Measurements from ENCODE around the gene GNAS-AS1. TPM values are rescaled to one million over a fixed set of nuclear protein-coding genes. Genes with fewer than 3 reads are reported as not detected.

The GNAS-AS1 gene
- total RNA-seq, 1 donor from 2014 or later = 1.2 TPM

- FAIRE-seq (no peak), DNase-seq (ENCODE audit: low spot score in 2 of 2) (no peak)
Observed at GRCh38 chr20:58888103-58888502, 37.4 kb upstream of the GNAS-AS1 start.

- FAIRE-seq (no peak), DNase-seq (ENCODE audit: low spot score in 2 of 2) (no peak)
Observed at GRCh38 chr20:58886546-58886945, 35.8 kb upstream of the GNAS-AS1 start.

GRCh38 chr20:58884966-58885365 is 34.3 kb upstream of the GNAS-AS1 start:
- DNase-seq (ENCODE audit: low spot score in 2 of 2) (no peak), FAIRE-seq (no peak)

- no peak for DNase-seq (ENCODE audit: low spot score in 2 of 2)
- no peak for FAIRE-seq
Observed at GRCh38 chr20:58883241-58883691, 32.6 kb upstream of the GNAS-AS1 start.

GRCh38 chr20:58882704-58883089 is 32.0 kb upstream of the GNAS-AS1 start:
- no peak for FAIRE-seq

GRCh38 chr20:58880994-58881752 is 30.5 kb upstream of the GNAS-AS1 start:
- FAIRE-seq = no peak

More at GRCh38 chr20:58882704-58883089, 32.0 kb upstream of the GNAS-AS1 start:
- DNase-seq (ENCODE audit: low spot score in 2 of 2) = no peak

GRCh38 chr20:58880441-58880840 is 29.7 kb upstream of the GNAS-AS1 start:
- DNase-seq (ENCODE audit: low spot score in 2 of 2) = no peak
- no peak for FAIRE-seq

More at GRCh38 chr20:58880994-58881752, 30.5 kb upstream of the GNAS-AS1 start:
- no peak for DNase-seq (ENCODE audit: low spot score in 2 of 2)

GRCh38 chr20:58878399-58878798 is 27.7 kb upstream of the GNAS-AS1 start:
- DNase-seq (ENCODE audit: low spot score in 2 of 2) = no peak
- no peak for FAIRE-seq

GRCh38 chr20:58877976-58878360 is 27.3 kb upstream of the GNAS-AS1 start:
- FAIRE-seq = no peak
- no peak for DNase-seq (ENCODE audit: low spot score in 2 of 2)

- no peak for DNase-seq (ENCODE audit: low spot score in 2 of 2)
- FAIRE-seq = no peak
Observed at GRCh38 chr20:58877050-58877975, 26.6 kb upstream of the GNAS-AS1 start.

GRCh38 chr20:58876437-58876836 is 25.7 kb upstream of the GNAS-AS1 start:
- no peak for DNase-seq (ENCODE audit: low spot score in 2 of 2)
- no peak for FAIRE-seq

GRCh38 chr20:58875541-58876134 is 24.9 kb upstream of the GNAS-AS1 start:
- FAIRE-seq (no peak), DNase-seq (ENCODE audit: low spot score in 2 of 2) (no peak)

- no peak for FAIRE-seq
- DNase-seq (ENCODE audit: low spot score in 2 of 2) = no peak
Observed at GRCh38 chr20:58875111-58875510, 24.4 kb upstream of the GNAS-AS1 start.

GRCh38 chr20:58874469-58874868 is 23.8 kb upstream of the GNAS-AS1 start:
- FAIRE-seq (no peak), DNase-seq (ENCODE audit: low spot score in 2 of 2) (no peak)

GRCh38 chr20:58871533-58872102 is 20.9 kb upstream of the GNAS-AS1 start:
- DNase-seq (ENCODE audit: low spot score in 2 of 2) (no peak), FAIRE-seq (no peak)

- FAIRE-seq (no peak), DNase-seq (ENCODE audit: low spot score in 2 of 2) (peak in 1 of 2 donors; percentile 72)
Observed at GRCh38 chr20:58870293-58871014, 19.8 kb upstream of the GNAS-AS1 start.

GRCh38 chr20:58869662-58870227 is 19.0 kb upstream of the GNAS-AS1 start:
- DNase-seq (ENCODE audit: low spot score in 2 of 2) = no peak

GRCh38 chr20:58868795-58869194 is 18.1 kb upstream of the GNAS-AS1 start:
- FAIRE-seq (no peak), DNase-seq (ENCODE audit: low spot score in 2 of 2) (peak in 1 of 2 donors; percentile 57)

More at GRCh38 chr20:58869662-58870227, 19.0 kb upstream of the GNAS-AS1 start:
- FAIRE-seq = no peak

- FAIRE-seq (no peak), DNase-seq (ENCODE audit: low spot score in 2 of 2) (no peak)
Observed at GRCh38 chr20:58867211-58867610, 16.5 kb upstream of the GNAS-AS1 start.

Data from frontal cortex (tissue), 4 donors.